GM12891 (cell line): ENCODE data around the gene CD226.

Experiments used
- POLR2A ChIP-seq: IDR thresholded peaks from 2 replicates; pipeline ENCODE4 v1.6.1; 2011; ENCODE audit warnings: low read depth, low read length, control low read depth
- POLR2AphosphoS5 ChIP-seq: IDR thresholded peaks from 2 replicates; pipeline ENCODE4 v1.6.1; 2011; ENCODE audit warnings: low read depth, low read length, control low read depth
- SPI1 ChIP-seq: IDR thresholded peaks from 2 replicates; pipeline ENCODE4 v1.6.1; 2011; ENCODE audit warnings: low read depth, low read length, control low read depth
- TAF1 ChIP-seq: IDR thresholded peaks from 2 replicates; pipeline ENCODE4 v1.6.1; 2011; ENCODE audit warnings: low read depth, low read length, control low read depth

- no peak for TF ChIP-seq POLR2A
- no peak for TF ChIP-seq POLR2AphosphoS5
- no peak for TF ChIP-seq TAF1
- no peak for TF ChIP-seq SPI1
Observed at GRCh38 chr18:69887256-69887655, 60.4 kb downstream of the CD226 start.
